GM23338 (cell line): ENCODE data around the gene SPAG16. TPM values are rescaled to one million over a fixed set of nuclear protein-coding genes. Genes with fewer than 3 reads are reported as not detected.
"Not testable (repeated sequence)": the region's sequence is repeated elsewhere in the genome, so short reads cannot be mapped to it uniquely, and the experiment has no call there.

ENCODE experiments used
- ATAC-seq: fragments of 200-7000 bp; cut with Tn5 transposase; 3 replicates; pipeline ENCODE4 v1.9.1; 2020
- DNase-seq: peaks from one replicate; pipeline ENCODE4 v3.0.0-alpha.2; 2015; ENCODE audit warnings: low spot score
- H2AFZ ChIP-seq: fragments of 200-600 bp; sonication (generic); 2 replicates; pipeline ENCODE4 v1.8.0; 2016; ENCODE audit warnings: antibody characterized with exemption, mild to moderate bottlenecking, moderate library complexity
- H3F3A ChIP-seq: fragments of 200-600 bp; sonication (generic); replicated peaks from 2 replicates; pipeline ENCODE4 v1.8.0; 2017; ENCODE audit warnings: antibody characterized with exemption, mixed run types, low read depth
- H3K27ac ChIP-seq: fragments of 200-600 bp; sonication (generic); 2 replicates; pipeline ENCODE4 v1.6.1; 2016; ENCODE audit warnings: low read depth
- H3K27me3 ChIP-seq: fragments of 200-600 bp; sonication (generic); 2 replicates; pipeline ENCODE4 v1.8.0; 2016; ENCODE audit warnings: mild to moderate bottlenecking, mixed run types, moderate library complexity; ENCODE audit not compliant: insufficient read depth
- H3K36me3 ChIP-seq: fragments of 200-600 bp; sonication (generic); 2 replicates; pipeline ENCODE4 v1.8.0; 2016; ENCODE audit warnings: mild to moderate bottlenecking; ENCODE audit not compliant: insufficient read depth
- H3K4me1 ChIP-seq: fragments of 200-600 bp; sonication (generic); 2 replicates; pipeline ENCODE4 v1.8.0; 2016; ENCODE audit warnings: mild to moderate bottlenecking, moderate library complexity; ENCODE audit not compliant: insufficient read depth
- H3K4me2 ChIP-seq: fragments of 200-600 bp; sonication (generic); 2 replicates; pipeline ENCODE4 v1.7.1; 2017; ENCODE audit warnings: mixed run types
- H3K4me3 ChIP-seq: fragments of 200-600 bp; sonication (generic); 2 replicates; pipeline ENCODE4 v1.6.1; 2016; ENCODE audit warnings: mixed run types
- H3K79me2 ChIP-seq: fragments of 200-600 bp; sonication (generic); replicated peaks from 2 replicates; pipeline ENCODE4 v1.8.0; 2017; ENCODE audit warnings: mild to moderate bottlenecking; ENCODE audit not compliant: insufficient read depth
- H3K9me2 ChIP-seq: fragments of 200-600 bp; sonication (generic); 2 replicates; pipeline ENCODE4 v1.8.0; 2017; ENCODE audit not compliant: insufficient read depth
- H4K20me1 ChIP-seq: fragments of 200-600 bp; sonication (generic); replicated peaks from 2 replicates; pipeline ENCODE4 v1.8.0; 2017; ENCODE audit warnings: mild to moderate bottlenecking; ENCODE audit not compliant: insufficient read depth
- H3K27ac Mint-ChIP-seq: 2 replicates; pipeline ENCODE4 v1.8.0; 2020; ENCODE audit warnings: inconsistent platforms, mild to moderate bottlenecking, moderate library complexity, mixed read lengths
- H3K27me3 Mint-ChIP-seq: 3 replicates; pipeline ENCODE4 v1.8.0; 2022; ENCODE audit warnings: low read depth, mild to moderate bottlenecking, moderate library complexity, mixed read lengths, inconsistent platforms; ENCODE audit not compliant: insufficient read depth, poor library complexity
- H3K36me3 Mint-ChIP-seq: 3 replicates; pipeline ENCODE4 v1.8.0; 2021; ENCODE audit warnings: low read depth, mild to moderate bottlenecking, inconsistent platforms, moderate library complexity, mixed read lengths
- H3K4me1 Mint-ChIP-seq: 3 replicates; pipeline ENCODE4 v1.8.0; 2020; ENCODE audit warnings: mild to moderate bottlenecking, inconsistent platforms, mixed read lengths
- H3K4me3 Mint-ChIP-seq: 3 replicates; pipeline ENCODE4 v1.8.0; 2021; ENCODE audit warnings: moderate library complexity, mild to moderate bottlenecking, inconsistent platforms, mixed read lengths
- H3K9me3 Mint-ChIP-seq: 3 replicates; pipeline ENCODE4 v1.8.0; 2020; ENCODE audit warnings: moderate library complexity, mild to moderate bottlenecking, inconsistent platforms, mixed read lengths
- ETS1 ChIP-seq: IDR thresholded peaks from 2 replicates; pipeline ENCODE4 v1.6.1; 2016; ENCODE audit warnings: antibody characterized with exemption
- EZH2 ChIP-seq: fragments of 200-600 bp; sonication (generic); IDR thresholded peaks from one replicate; pipeline ENCODE4 v1.8.0; 2017; ENCODE audit warnings: antibody characterized with exemption, mild to moderate bottlenecking, low read depth; ENCODE audit not compliant: unreplicated experiment
- EZH2phosphoT487 ChIP-seq: fragments of 200-600 bp; sonication (generic); IDR thresholded peaks from one replicate; pipeline ENCODE4 v1.8.1; 2018; ENCODE audit warnings: antibody characterized with exemption; ENCODE audit not compliant: unreplicated experiment
- STAT1 ChIP-seq: IDR thresholded peaks from one replicate; pipeline ENCODE4 v1.6.1; 2016; ENCODE audit warnings: antibody characterized with exemption; ENCODE audit not compliant: unreplicated experiment
- ZNF114 ChIP-seq: fragments of 250-450 bp; sonication (Bioruptor Pico); IDR thresholded peaks from 2 replicates; pipeline ENCODE4 v1.5.0; 2020; ENCODE audit warnings: mild to moderate bottlenecking, moderate library complexity
- ZNF462 ChIP-seq: fragments of 250-450 bp; sonication (Bioruptor Pico); IDR thresholded peaks from 2 replicates; pipeline ENCODE4 v1.5.0; 2020; ENCODE audit warnings: mild to moderate bottlenecking, moderate library complexity
- polyA plus RNA-seq: library from polyadenylated mRNA; unstranded; fragments of >200 nt; fragmentation: Nextera tagmentation; extraction: Ambion mirVana; gene quantifications from 2 replicates; pipeline ENCODE4 v1.2.1, GENCODE V29; 2016
- total RNA-seq: library from RNA; depleted of rRNA; stranded (reverse); fragments of >200 nt; shearing (Covaris generic); gene quantifications from 2 replicates; pipeline ENCODE4 v1.2.3, GENCODE V29; 2014
- TF ChIP-seq, protein P1 (sequence below), 2 experiments: fragments of 200-600 bp in 1 of 2; sonication (generic) in 1 of 2; conservative IDR thresholded peaks; 2 replicates each; pipeline versions ENCODE4 v1.5.1 to v1.6.1; 2016 to 2017; ENCODE audit warnings: antibody characterized with exemption in 2 of 2, low read depth in 2 of 2, mild to moderate bottlenecking in 2 of 2, moderate library complexity in 1 of 2

The SPAG16 gene
- total and polyA plus RNA-seq, 2 experiments from 2014 or later, result 19.7 to 47.8 TPM

DNA sequence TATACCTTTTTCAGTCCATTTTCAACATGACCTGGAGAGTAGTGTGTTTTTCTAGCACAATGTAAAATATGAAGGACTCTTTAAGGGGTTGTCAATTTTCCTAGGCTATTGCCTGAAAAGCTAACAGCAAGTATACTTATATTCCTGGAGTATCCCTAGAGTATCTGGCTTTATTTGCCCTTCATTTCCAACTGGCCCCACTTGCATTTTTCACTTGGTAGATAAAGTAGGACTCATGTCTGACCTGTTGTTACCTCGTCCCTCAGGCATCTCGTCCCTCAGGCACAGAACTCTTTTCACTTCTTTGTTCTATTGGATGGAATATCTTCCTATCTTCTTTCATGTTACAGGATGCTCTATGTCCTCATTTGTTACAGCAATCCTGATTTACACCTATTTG, 69.2 kb downstream of the SPAG16 start (continued):
- TF ChIP-seq ZNF462 (CRISPR knock-in tag), result no peak

- H3F3A ChIP-seq, result no peaks in the 10 kb centered on the region
- H3K27ac ChIP-seq, result no peak overlapping the region
- H4K20me1 ChIP-seq, result no peaks in the 10 kb centered on the region
- Mint-ChIP-seq H3K4me1 (no peaks in the 10 kb centered on the region), H3K9me3 (no peaks in the 10 kb centered on the region; the same call in 2 of the 3 replicates), H3K36me3 (no peaks in the 10 kb centered on the region; the same call in 2 of the 3 replicates), H3K27me3 (no peaks in the 10 kb centered on the region), H3K4me3 (no peak overlapping the region), H3K27ac (no peak overlapping the region)
- H3K36me3 ChIP-seq, result no peaks in the 10 kb centered on the region
- ATAC-seq, result no peak
- no peak overlapping the region for H3K4me2 ChIP-seq
- 0 out of 2 replicates have a peak, but pooled peaks cover 8% of the 10 kb centered on the region for H3K9me2 ChIP-seq
- no peak overlapping the region for H2AFZ ChIP-seq
- H3K79me2 ChIP-seq, result no peaks in the 10 kb centered on the region
- no peak for DNase-seq
- TF ChIP-seq EZH2phosphoT487, result no peak
- TF ChIP-seq STAT1, result no peak
- no peak for TF ChIP-seq ETS1
- TF ChIP-seq, protein P1, sequence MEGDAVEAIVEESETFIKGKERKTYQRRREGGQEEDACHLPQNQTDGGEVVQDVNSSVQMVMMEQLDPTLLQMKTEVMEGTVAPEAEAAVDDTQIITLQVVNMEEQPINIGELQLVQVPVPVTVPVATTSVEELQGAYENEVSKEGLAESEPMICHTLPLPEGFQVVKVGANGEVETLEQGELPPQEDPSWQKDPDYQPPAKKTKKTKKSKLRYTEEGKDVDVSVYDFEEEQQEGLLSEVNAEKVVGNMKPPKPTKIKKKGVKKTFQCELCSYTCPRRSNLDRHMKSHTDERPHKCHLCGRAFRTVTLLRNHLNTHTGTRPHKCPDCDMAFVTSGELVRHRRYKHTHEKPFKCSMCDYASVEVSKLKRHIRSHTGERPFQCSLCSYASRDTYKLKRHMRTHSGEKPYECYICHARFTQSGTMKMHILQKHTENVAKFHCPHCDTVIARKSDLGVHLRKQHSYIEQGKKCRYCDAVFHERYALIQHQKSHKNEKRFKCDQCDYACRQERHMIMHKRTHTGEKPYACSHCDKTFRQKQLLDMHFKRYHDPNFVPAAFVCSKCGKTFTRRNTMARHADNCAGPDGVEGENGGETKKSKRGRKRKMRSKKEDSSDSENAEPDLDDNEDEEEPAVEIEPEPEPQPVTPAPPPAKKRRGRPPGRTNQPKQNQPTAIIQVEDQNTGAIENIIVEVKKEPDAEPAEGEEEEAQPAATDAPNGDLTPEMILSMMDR (conservative IDR thresholded peaks at IDR 0.05; ENCODE audit: low read depth in 2 of 2), result no peak
- TF ChIP-seq EZH2, result no peak
- no peak for TF ChIP-seq ZNF114 (CRISPR knock-in tag)
- no peak overlapping the region for H3K4me3 ChIP-seq
- H3K4me1 ChIP-seq, result no peaks in the 10 kb centered on the region
- no peaks in the 10 kb centered on the region for H3K27me3 ChIP-seq
These were observed 92.4 kb downstream of the SPAG16 start for GRCh38 chr2:213376644-213377043.

GRCh38 chr2:213407027-213407426, 122.8 kb downstream of the SPAG16 start:
- H3K36me3 ChIP-seq, H3K4me1 ChIP-seq, DNase-seq, H3K4me3 Mint-ChIP-seq, H3K9me2 ChIP-seq, H2AFZ ChIP-seq, H3K27ac Mint-ChIP-seq, H3K79me2 ChIP-seq, H3K4me1 Mint-ChIP-seq, H3K4me2 ChIP-seq, H3K27ac ChIP-seq, H4K20me1 ChIP-seq, H3K27me3 ChIP-seq, H3K4me3 ChIP-seq, H3F3A ChIP-seq, ATAC-seq, H3K36me3 Mint-ChIP-seq, H3K27me3 Mint-ChIP-seq: not testable (repeated sequence)
- peaks cover 21% of the 10 kb centered on the region for H3K9me3 Mint-ChIP-seq
